HG03039 (cell line): ENCODE results near the gene BSPH1.
"Not testable (repeated sequence)": the region's sequence is repeated elsewhere in the genome, so short reads cannot be mapped to it uniquely, and the experiment has no call there.

Source experiments
- ATAC-seq: cut with Tn5 transposase; IDR thresholded peaks from one replicate; pipeline ENCODE4 v1.9.1; 2021; ENCODE audit warnings: mild to moderate bottlenecking, moderate library complexity; ENCODE audit not compliant: unreplicated experiment

The BSPH1 gene

GRCh38 chr19:47992070-47992469, at the start of gene BSPH1:
Gene BSPH1 (minus strand): TSS chr19:47992170. CDS start chr19:47992081, 89 bp downstream.
- no peak for ATAC-seq

- no peak for ATAC-seq
Observed at GRCh38 chr19:48036765-48037164, 44.8 kb upstream of the BSPH1 start.

GRCh38 chr19:48033604-48034003, 41.6 kb upstream of the BSPH1 start:
- no peak for ATAC-seq

GRCh38 chr19:48030073-48030472, 38.1 kb upstream of the BSPH1 start:
- ATAC-seq = no peak

- ATAC-seq = no peak
Observed at GRCh38 chr19:48029431-48029830, 37.5 kb upstream of the BSPH1 start.

GRCh38 chr19:48025480-48025879, 33.5 kb upstream of the BSPH1 start:
- no peak for ATAC-seq

GRCh38 chr19:48023518-48023917, 31.5 kb upstream of the BSPH1 start:
- no peak for ATAC-seq

GRCh38 chr19:48023011-48023410, 31.0 kb upstream of the BSPH1 start:
- ATAC-seq = no peak

GRCh38 chr19:48020686-48021085, 28.7 kb upstream of the BSPH1 start:
- no peak for ATAC-seq

GRCh38 chr19:48010932-48011758, 19.2 kb upstream of the BSPH1 start:
- no peak for ATAC-seq

- ATAC-seq = no peak
Observed at GRCh38 chr19:48006762-48007161, 14.8 kb upstream of the BSPH1 start.

GRCh38 chr19:48004236-48004635, 12.3 kb upstream of the BSPH1 start:
- ATAC-seq = no peak

GRCh38 chr19:48000846-48001245, 8.9 kb upstream of the BSPH1 start:
- no peak for ATAC-seq

- ATAC-seq = no peak
Observed at GRCh38 chr19:47998800-47999199, 6.8 kb upstream of the BSPH1 start.

GRCh38 chr19:47996230-47996727, 4.3 kb upstream of the BSPH1 start:
- no peak for ATAC-seq

- ATAC-seq = no peak
Observed at GRCh38 chr19:47994209-47994802, 2.3 kb upstream of the BSPH1 start, which contains the start of gene ELSPBP1. Gene ELSPBP1 (plus strand): TSS chr19:47994632. CDS start chr19:48008668, 14,036 bp downstream.

- no peak for ATAC-seq
Observed at GRCh38 chr19:47991191-47991808, 670 bp downstream of the BSPH1 start.

GRCh38 chr19:47973529-47973928, 18.4 kb downstream of the BSPH1 start:
- no peak for ATAC-seq

- ATAC-seq = not testable (repeated sequence)
Observed at GRCh38 chr19:47955936-47956335, 36.0 kb downstream of the BSPH1 start.

GRCh38 chr19:47952132-47952531, 39.8 kb downstream of the BSPH1 start:
- ATAC-seq = not testable (repeated sequence)

GRCh38 chr19:47949852-47950521, 42.0 kb downstream of the BSPH1 start:
- not testable (repeated sequence) for ATAC-seq
